ENCODE measurements around the gene OBSCN. TPM values are rescaled to one million over a fixed set of nuclear protein-coding genes. Genes with fewer than 3 reads are reported as not detected.

OBSCN gene
- total and polyA plus RNA-seq, 11 donors: 155 to 524 (median 354) TPM

GRCh38 chr1:228271701-228272251 lies 63.9 kb downstream of the OBSCN start:
- 84 to 90% (median 89%) methylated on average over 19 of the region's 19 CpGs for WGBS, 4 donors
- Histone ChIP-seq H3K27me3 (no peaks in the 10 kb centered on the region), H3K4me3 (no peak overlapping the region), H3K27ac (peak overlapping the region in 2 of 12 donors; percentile 25 to 43), H3K9me3 (no peaks in the 10 kb centered on the region), H3K36me3 (peaks cover 0 to 84% (median 30%) of the 10 kb centered on the region in 9 donors), H3K4me1 (peaks cover 0 to 46% (median 18%) of the 10 kb centered on the region in 12 donors)
- ATAC-seq (no peak), DNase-seq (peak in 2 of 5 donors; percentile 2 to 64)
- no peak for TF ChIP-seq POLR2A (IDR thresholded peaks at IDR 0.05)
- no peak for TF ChIP-seq CTCF (IDR thresholded peaks at IDR 0.05)
- intact Hi-C loops (cut with DNase I): loop anchor here in 3 of 10 donors (5.0 to 10.0 kb wide), 2 partner anchors 44 to 137 kb away; no protein-coding TSS in a partner anchor

GRCh38 chr1:228272331-228272791 lies 64.5 kb downstream of the OBSCN start:
- WGBS, 4 donors: 92 to 96% (median 94%) methylated on average over 3 to 7 of the region's 7 CpGs
- intact Hi-C loops (cut with DNase I): loop anchor here in 3 of 10 donors (5.0 to 10.0 kb wide), 2 partner anchors 45 to 138 kb away; no protein-coding TSS in a partner anchor
- Histone ChIP-seq H3K4me1 (peaks cover 0 to 40% (median 19%) of the 10 kb centered on the region in 12 donors), H3K9me3 (no peaks in the 10 kb centered on the region), H3K36me3 (peaks cover 0 to 84% (median 24%) of the 10 kb centered on the region in 9 donors), H3K27ac (peak overlapping the region in 2 of 12 donors; percentile 25 to 43), H3K27me3 (no peaks in the 10 kb centered on the region), H3K4me3 (no peak overlapping the region)
- TF ChIP-seq CTCF (IDR thresholded peaks at IDR 0.05): no peak
- TF ChIP-seq POLR2A (IDR thresholded peaks at IDR 0.05): no peak
- ATAC-seq (no peak), DNase-seq (peak in 2 of 5 donors; percentile 5 to 24)

GRCh38 chr1:228272831-228273571 lies 65.2 kb downstream of the OBSCN start:
- intact Hi-C loops (cut with DNase I): loop anchor here in 3 of 10 donors (5.0 to 10.0 kb wide), 2 partner anchors 46 to 138 kb away; no protein-coding TSS in a partner anchor
- Histone ChIP-seq H3K27ac (peak overlapping the region in 2 of 12 donors; percentile 25 to 43), H3K4me3 (no peak overlapping the region), H3K36me3 (peaks cover 0 to 83% (median 27%) of the 10 kb centered on the region in 9 donors), H3K4me1 (peaks cover 0 to 36% (median 18%) of the 10 kb centered on the region in 12 donors), H3K9me3 (no peaks in the 10 kb centered on the region), H3K27me3 (no peaks in the 10 kb centered on the region)
- WGBS, 4 donors: 80 to 88% (median 84%) methylated on average over 22 of the region's 22 CpGs
- TF ChIP-seq POLR2A (IDR thresholded peaks at IDR 0.05) (no peak), CTCF (IDR thresholded peaks at IDR 0.05) (no peak)
- peak; percentile 20 to 66 (median 29) for DNase-seq
- peak in 3 of 4 donors; percentile 3 to 67 (median 29) for ATAC-seq

Data from heart left ventricle (tissue), 16 donors.